ENCODE results near the gene TMPRSS6. TPM values are rescaled to one million over a fixed set of nuclear protein-coding genes. Genes with fewer than 3 reads are reported as not detected.

Gene TMPRSS6
- total and polyA plus RNA-seq, 9 donors = 0.04 to 2.4 (median 0.33) TPM; not detected in 6

GRCh38 chr22:37111156-37111717 is 1.7 kb upstream of the TMPRSS6 start:
- H3K27ac ChIP-seq = no peak overlapping the region
- no peaks in the 10 kb centered on the region for H3K9me3 ChIP-seq
- H3K27me3 ChIP-seq = no peaks in the 10 kb centered on the region
- no peak for DNase-seq
- no peaks in the 10 kb centered on the region for H3K36me3 ChIP-seq
- 84 to 89% (median 88%) methylated on average over 13 of the region's 13 CpGs for WGBS, 3 donors
- no peak overlapping the region for H3K4me3 ChIP-seq
- no peaks in the 10 kb centered on the region for H3K4me1 ChIP-seq (ENCODE audit: insufficient read depth)
- intact Hi-C loops (cut with DNase I) = no loop called here
- TF ChIP-seq POLR2A (IDR thresholded peaks at IDR 0.05) (no peak), CTCF (IDR thresholded peaks at IDR 0.05) (no peak), EP300 (IDR thresholded peaks at IDR 0.05) (no peak)

- WGBS, 3 donors = 80 to 85% (median 80%) methylated on average over 18 of the region's 18 CpGs
- DNase-seq = no peak
- Histone ChIP-seq H3K4me1 (ENCODE audit: insufficient read depth) (no peaks in the 10 kb centered on the region), H3K36me3 (no peaks in the 10 kb centered on the region), H3K4me3 (no peak overlapping the region), H3K27ac (no peak overlapping the region), H3K9me3 (no peaks in the 10 kb centered on the region), H3K27me3 (no peaks in the 10 kb centered on the region)
- intact Hi-C loops (cut with DNase I) = no loop called here
- TF ChIP-seq CTCF (IDR thresholded peaks at IDR 0.05) = no peak
Observed at GRCh38 chr22:37107816-37108621, 1.5 kb downstream of the TMPRSS6 start.

- intact Hi-C loops (cut with DNase I) = no loop called here
- 81 to 88% (median 83%) methylated on average over 5 of the region's 5 CpGs for WGBS, 3 donors
- Histone ChIP-seq H3K27ac (no peak overlapping the region), H3K4me1 (ENCODE audit: insufficient read depth) (no peaks in the 10 kb centered on the region), H3K4me3 (no peak overlapping the region), H3K36me3 (no peaks in the 10 kb centered on the region), H3K9me3 (no peaks in the 10 kb centered on the region), H3K27me3 (no peaks in the 10 kb centered on the region)
- no peak for TF ChIP-seq POLR2A (IDR thresholded peaks at IDR 0.05)
- no peak for TF ChIP-seq EP300 (IDR thresholded peaks at IDR 0.05)
- no peak for TF ChIP-seq CTCF (IDR thresholded peaks at IDR 0.05)
- DNase-seq = no peak
Observed at GRCh38 chr22:37105990-37106389, 3.5 kb downstream of the TMPRSS6 start.

GRCh38 chr22:37105154-37105553 is 4.4 kb downstream of the TMPRSS6 start:
- Histone ChIP-seq H3K27me3 (no peaks in the 10 kb centered on the region), H3K4me1 (ENCODE audit: insufficient read depth) (no peaks in the 10 kb centered on the region), H3K27ac (no peak overlapping the region), H3K4me3 (no peak overlapping the region), H3K9me3 (no peaks in the 10 kb centered on the region), H3K36me3 (no peaks in the 10 kb centered on the region)
- WGBS, 3 donors = 15 to 23% (median 18%) methylated on average over 7 of the region's 7 CpGs
- intact Hi-C loops (cut with DNase I) = no loop called here
- no peak for DNase-seq
- no peak for TF ChIP-seq CTCF (IDR thresholded peaks at IDR 0.05)
- TF ChIP-seq EP300 (IDR thresholded peaks at IDR 0.05) = no peak
- no peak for TF ChIP-seq POLR2A (IDR thresholded peaks at IDR 0.05)
